Endodermal cell (in vitro differentiated cells): Measurements from ENCODE around the gene CSNK1G3. TPM values are rescaled to one million over a fixed set of nuclear protein-coding genes. Genes with fewer than 3 reads are reported as not detected.

ENCODE experiments used
- DNase-seq: peaks from one replicate; pipeline ENCODE4 v3.0.0-alpha.2; 2017
- H3K27ac ChIP-seq: 2 replicates; pipeline ENCODE4 v1.5.1; 2013; ENCODE audit warnings: mild to moderate bottlenecking, low read depth, low read length, moderate library complexity
- H3K27me3 ChIP-seq: 2 replicates; pipeline ENCODE4 v1.6.1; 2013; ENCODE audit warnings: mild to moderate bottlenecking, low read length, moderate library complexity; ENCODE audit not compliant: insufficient read depth, control insufficient read depth, poor library complexity, severe bottlenecking
- H3K36me3 ChIP-seq: 2 replicates; pipeline ENCODE4 v1.7.0; 2013; ENCODE audit warnings: mild to moderate bottlenecking, low read length, moderate library complexity; ENCODE audit not compliant: control insufficient read depth, insufficient read depth
- H3K4me1 ChIP-seq: one replicate; pipeline ENCODE4 v1.7.0; 2013; ENCODE audit warnings: low read length; ENCODE audit not compliant: control insufficient read depth, insufficient read depth
- H3K4me3 ChIP-seq: 2 replicates; pipeline ENCODE4 v1.5.1; 2013; ENCODE audit warnings: mild to moderate bottlenecking, low read length, moderate library complexity
- H3K9ac ChIP-seq: 2 replicates; pipeline ENCODE4 v1.6.1; 2013; ENCODE audit warnings: mild to moderate bottlenecking, low read length, moderate library complexity; ENCODE audit not compliant: poor library complexity, severe bottlenecking; ENCODE audit errors: extremely low read depth
- H3K9me3 ChIP-seq: 2 replicates; pipeline ENCODE4 v1.6.1; 2013; ENCODE audit warnings: mild to moderate bottlenecking, low read length, moderate library complexity; ENCODE audit not compliant: control insufficient read depth
- H3K27ac Mint-ChIP-seq: 2 replicates; pipeline ENCODE4 v1.8.0; 2020; ENCODE audit warnings: mixed read lengths
- H3K27me3 Mint-ChIP-seq: 2 replicates; pipeline ENCODE4 v1.8.0; 2021; ENCODE audit warnings: mild to moderate bottlenecking, mixed read lengths; ENCODE audit not compliant: insufficient read depth
- H3K36me3 Mint-ChIP-seq: 2 replicates; pipeline ENCODE4 v1.8.0; 2020; ENCODE audit warnings: low read depth, mixed read lengths
- H3K4me1 Mint-ChIP-seq: 2 replicates; pipeline ENCODE4 v1.8.0; 2020; ENCODE audit warnings: mixed read lengths
- H3K4me3 Mint-ChIP-seq: 2 replicates; pipeline ENCODE4 v1.8.0; 2020; ENCODE audit warnings: mild to moderate bottlenecking, moderate library complexity, mixed read lengths
- H3K9me3 Mint-ChIP-seq: 2 replicates; pipeline ENCODE4 v1.8.0; 2020; ENCODE audit warnings: mild to moderate bottlenecking, mixed read lengths
- WGBS, 2 experiments: methylation state at CpG; one replicate each; pipeline versions ENCODE4 v1.1.5 to v1.1.7; 2013; ENCODE audit warnings: missing lambda C conversion rate in 2 of 2, mixed read lengths in 1 of 2; ENCODE audit not compliant: insufficient coverage in 1 of 2, insufficient read length in 1 of 2; 5-methylcytosine and 5-hydroxymethylcytosine counted together
- total RNA-seq, 2 donors: library from RNA; stranded (reverse); fragmentation: NEBNext Ultra II Directional in 1 of 2; extraction: Animal tissue kit (Norgen Biotek cat#: 25700) in 1 of 2; gene quantifications; 2 replicates in 1 of 2; 3 replicates in 1 of 2; pipeline ENCODE4 v1.2.1, GENCODE V29; 2021
- TF ChIP-seq, protein P1 (sequence below): fragments of 200-600 bp; sonication (generic); conservative IDR thresholded peaks from 2 replicates; pipeline ENCODE4 v1.5.0; 2021; ENCODE audit warnings: antibody characterized with exemption, mild to moderate bottlenecking

The CSNK1G3 gene
- total RNA-seq, 2 donors from 2014 or later, result 47.5 to 48.4 TPM

- no peak overlapping the region for H3K4me3 Mint-ChIP-seq
- WGBS, 2 experiments, result 93% methylated on average over 1 of the region's 1 CpG; no CpG with 5 or more reads in 1 of the 2 experiments
- Histone ChIP-seq H3K36me3 (no peaks in the 10 kb centered on the region), H3K9me3 (no peaks in the 10 kb centered on the region), H3K27ac (no peak overlapping the region), H3K4me3 (no peak overlapping the region), H3K4me1 (no peaks in the 10 kb centered on the region), H3K27me3 (no peaks in the 10 kb centered on the region), H3K9ac (no peak overlapping the region)
- H3K36me3 Mint-ChIP-seq, result no peaks in the 10 kb centered on the region
- TF ChIP-seq, protein P1, sequence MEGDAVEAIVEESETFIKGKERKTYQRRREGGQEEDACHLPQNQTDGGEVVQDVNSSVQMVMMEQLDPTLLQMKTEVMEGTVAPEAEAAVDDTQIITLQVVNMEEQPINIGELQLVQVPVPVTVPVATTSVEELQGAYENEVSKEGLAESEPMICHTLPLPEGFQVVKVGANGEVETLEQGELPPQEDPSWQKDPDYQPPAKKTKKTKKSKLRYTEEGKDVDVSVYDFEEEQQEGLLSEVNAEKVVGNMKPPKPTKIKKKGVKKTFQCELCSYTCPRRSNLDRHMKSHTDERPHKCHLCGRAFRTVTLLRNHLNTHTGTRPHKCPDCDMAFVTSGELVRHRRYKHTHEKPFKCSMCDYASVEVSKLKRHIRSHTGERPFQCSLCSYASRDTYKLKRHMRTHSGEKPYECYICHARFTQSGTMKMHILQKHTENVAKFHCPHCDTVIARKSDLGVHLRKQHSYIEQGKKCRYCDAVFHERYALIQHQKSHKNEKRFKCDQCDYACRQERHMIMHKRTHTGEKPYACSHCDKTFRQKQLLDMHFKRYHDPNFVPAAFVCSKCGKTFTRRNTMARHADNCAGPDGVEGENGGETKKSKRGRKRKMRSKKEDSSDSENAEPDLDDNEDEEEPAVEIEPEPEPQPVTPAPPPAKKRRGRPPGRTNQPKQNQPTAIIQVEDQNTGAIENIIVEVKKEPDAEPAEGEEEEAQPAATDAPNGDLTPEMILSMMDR, result no peak
- no peak for DNase-seq
- no peak overlapping the region for H3K27ac Mint-ChIP-seq
- no peaks in the 10 kb centered on the region for H3K9me3 Mint-ChIP-seq
- peaks cover 11% of the 10 kb centered on the region for H3K4me1 Mint-ChIP-seq
- H3K27me3 Mint-ChIP-seq, result no peaks in the 10 kb centered on the region
Measured at GRCh38 chr5:123535648-123536047, 23.7 kb downstream of the CSNK1G3 start.

DNA sequence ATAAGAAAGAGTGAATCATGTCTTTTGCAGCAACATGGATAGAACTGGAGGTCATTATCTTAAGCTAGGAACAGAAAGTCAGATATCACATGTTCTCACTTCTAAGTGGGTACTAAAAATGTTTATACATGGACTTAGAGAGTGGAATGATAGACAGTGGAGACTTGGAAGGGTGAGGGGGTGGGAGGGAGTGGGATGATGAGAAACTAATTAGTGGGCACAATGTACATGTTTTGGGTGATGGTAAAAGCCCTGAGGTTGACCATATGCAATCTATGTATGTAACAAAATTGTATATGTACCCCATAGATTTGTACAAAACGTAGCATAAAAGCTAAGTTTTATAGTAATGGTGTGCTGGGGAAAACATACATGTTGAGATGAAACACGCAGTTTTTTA lies 25.3 kb downstream of the CSNK1G3 start:
- TF ChIP-seq, protein P1, result no peak
- H3K36me3 Mint-ChIP-seq, result peaks cover 2% of the 10 kb centered on the region
- no peaks in the 10 kb centered on the region for H3K27me3 ChIP-seq
- H3K9ac ChIP-seq, result no peak overlapping the region
- H3K4me3 Mint-ChIP-seq, result no peak overlapping the region
- H3K36me3 ChIP-seq, result no peaks in the 10 kb centered on the region
- peaks cover 11% of the 10 kb centered on the region for H3K4me1 Mint-ChIP-seq
- no peaks in the 10 kb centered on the region for H3K9me3 ChIP-seq
- H3K27me3 Mint-ChIP-seq, result no peaks in the 10 kb centered on the region
- H3K27ac ChIP-seq, result no peak overlapping the region
- DNase-seq, result no peak
- no peaks in the 10 kb centered on the region for H3K4me1 ChIP-seq
- no peaks in the 10 kb centered on the region for H3K9me3 Mint-ChIP-seq
- no peak overlapping the region for H3K27ac Mint-ChIP-seq
- WGBS, 2 experiments, result 94% methylated on average over 2 of the region's 2 CpGs; no CpG with 5 or more reads in 1 of the 2 experiments
- no peak overlapping the region for H3K4me3 ChIP-seq

- no peaks in the 10 kb centered on the region for H3K9me3 Mint-ChIP-seq
- H3K36me3 ChIP-seq, result no peaks in the 10 kb centered on the region
- H3K27me3 Mint-ChIP-seq, result no peaks in the 10 kb centered on the region
- no peak for DNase-seq
- no peak overlapping the region for H3K9ac ChIP-seq
- peaks cover 17% of the 10 kb centered on the region for H3K4me1 Mint-ChIP-seq
- no peaks in the 10 kb centered on the region for H3K9me3 ChIP-seq
- no peaks in the 10 kb centered on the region for H3K27me3 ChIP-seq
- peaks cover 2% of the 10 kb centered on the region for H3K36me3 Mint-ChIP-seq
- no peak overlapping the region for H3K4me3 ChIP-seq
- TF ChIP-seq, protein P1, result no peak
- H3K27ac ChIP-seq, result no peak overlapping the region
- H3K4me3 Mint-ChIP-seq, result no peak overlapping the region
- WGBS, 2 experiments, result 100% methylated on average over 1 of the region's 2 CpGs; no CpG with 5 or more reads in 1 of the 2 experiments
- no peak overlapping the region for H3K27ac Mint-ChIP-seq
- H3K4me1 ChIP-seq, result no peaks in the 10 kb centered on the region
Measured at GRCh38 chr5:123537845-123538244, 25.9 kb downstream of the CSNK1G3 start.
